GM13977 (cell line): ENCODE measurements around the gene TTC12.

Experiments
- DNase-seq: peaks from one replicate; pipeline ENCODE4 v3.0.0; 2012; ENCODE audit warnings: low spot score
- in situ Hi-C: fragments of 300-500 bp; cut with MboI; formaldehyde crosslinking; loops from one replicate; pipeline ENCODE4 v1.12.0; 2022; ENCODE audit warnings: low sequenced_read_pairs, low pct_unique_long_range_greater_than_20kb, mixed read lengths, inconsistent platforms; ENCODE audit not compliant: unreplicated experiment
- TF ChIP-seq, protein P1 (sequence below): IDR thresholded peaks from 2 replicates; pipeline ENCODE4 v1.5.1; 2012; ENCODE audit warnings: mild to moderate bottlenecking, control low read depth; ENCODE audit not compliant: insufficient read depth; ENCODE audit errors: extremely low read depth, missing control alignments

The TTC12 gene

DNA sequence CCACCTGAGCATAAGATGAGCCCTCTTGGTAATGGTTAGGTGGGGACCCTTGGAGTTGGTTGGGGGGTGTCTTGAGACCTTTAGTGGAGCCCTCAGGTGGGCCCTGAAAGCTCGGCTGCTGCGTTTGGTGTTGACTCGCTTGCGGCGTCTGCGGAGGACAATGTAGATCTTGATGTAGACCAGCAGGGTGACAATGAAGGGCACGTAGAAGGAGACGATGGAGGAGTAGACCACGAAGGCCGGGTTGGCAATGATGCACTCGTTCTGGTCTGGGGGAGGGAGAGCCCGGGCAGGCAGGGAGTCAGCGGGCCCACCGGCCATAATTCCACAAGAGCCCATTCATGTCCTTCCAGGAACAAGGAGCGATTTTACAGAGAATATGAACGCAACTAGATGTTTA lies 101.0 kb downstream of the TTC12 start:
- in situ Hi-C loops: no loop called here
- TF ChIP-seq, protein P1, sequence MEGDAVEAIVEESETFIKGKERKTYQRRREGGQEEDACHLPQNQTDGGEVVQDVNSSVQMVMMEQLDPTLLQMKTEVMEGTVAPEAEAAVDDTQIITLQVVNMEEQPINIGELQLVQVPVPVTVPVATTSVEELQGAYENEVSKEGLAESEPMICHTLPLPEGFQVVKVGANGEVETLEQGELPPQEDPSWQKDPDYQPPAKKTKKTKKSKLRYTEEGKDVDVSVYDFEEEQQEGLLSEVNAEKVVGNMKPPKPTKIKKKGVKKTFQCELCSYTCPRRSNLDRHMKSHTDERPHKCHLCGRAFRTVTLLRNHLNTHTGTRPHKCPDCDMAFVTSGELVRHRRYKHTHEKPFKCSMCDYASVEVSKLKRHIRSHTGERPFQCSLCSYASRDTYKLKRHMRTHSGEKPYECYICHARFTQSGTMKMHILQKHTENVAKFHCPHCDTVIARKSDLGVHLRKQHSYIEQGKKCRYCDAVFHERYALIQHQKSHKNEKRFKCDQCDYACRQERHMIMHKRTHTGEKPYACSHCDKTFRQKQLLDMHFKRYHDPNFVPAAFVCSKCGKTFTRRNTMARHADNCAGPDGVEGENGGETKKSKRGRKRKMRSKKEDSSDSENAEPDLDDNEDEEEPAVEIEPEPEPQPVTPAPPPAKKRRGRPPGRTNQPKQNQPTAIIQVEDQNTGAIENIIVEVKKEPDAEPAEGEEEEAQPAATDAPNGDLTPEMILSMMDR: no peak
- DNase-seq: no peak
